WI38 (cell line): Measurements from ENCODE around the gene UBE2H.
A peak's percentile ranks its signal among the peaks of the same experiment; 100 is the strongest.

ENCODE experiments used
- H3K4me3 ChIP-seq: 2 replicates; pipeline ENCODE4 v1.5.1; 2011; ENCODE audit warnings: low read depth, mild to moderate bottlenecking, control low read depth, low read length
- TF ChIP-seq, protein P1 (sequence below): IDR thresholded peaks from 2 replicates; pipeline ENCODE4 v1.5.1; 2012; ENCODE audit warnings: low read depth, mild to moderate bottlenecking, control low read depth, low read length

UBE2H gene

DNA sequence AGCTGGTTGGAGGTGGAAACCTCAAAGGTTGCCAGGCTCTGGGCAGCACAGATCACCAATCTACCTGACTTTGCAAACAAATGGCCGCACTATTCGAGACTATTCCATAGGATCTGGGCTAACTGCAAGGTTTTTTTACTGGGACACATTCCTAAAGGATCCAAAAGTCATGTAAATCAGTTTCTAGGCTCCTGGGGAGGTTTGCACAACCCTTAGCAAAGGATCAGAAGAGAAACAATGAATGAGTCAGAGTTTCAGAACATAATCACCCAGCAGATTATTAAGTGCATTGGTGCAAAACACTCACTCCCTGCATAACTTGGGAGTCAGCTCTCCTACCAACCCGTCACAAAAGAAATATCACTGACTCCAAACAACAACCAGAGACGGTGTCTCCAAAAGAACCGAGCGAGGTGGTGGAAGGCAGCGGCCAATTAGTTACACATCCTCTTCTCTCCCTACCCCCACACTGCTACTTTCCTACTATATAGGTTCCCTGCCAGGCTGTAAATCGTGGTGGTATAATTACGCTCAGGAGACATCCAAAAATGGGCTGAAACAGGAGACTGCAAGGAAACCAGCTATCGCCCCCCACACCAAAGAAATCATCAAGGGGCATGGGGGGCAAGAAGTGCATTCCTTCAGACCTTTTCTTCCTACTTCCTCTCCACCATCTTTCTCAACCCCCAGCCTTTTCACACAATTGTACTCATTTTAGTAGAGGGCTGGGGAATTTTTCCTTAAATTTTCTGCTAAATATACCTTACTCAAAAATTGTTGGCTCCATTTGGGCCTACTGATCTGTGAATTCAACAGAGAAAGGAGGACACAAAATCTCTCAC, 3.2 kb downstream of the UBE2H start:
- TF ChIP-seq, protein P1, sequence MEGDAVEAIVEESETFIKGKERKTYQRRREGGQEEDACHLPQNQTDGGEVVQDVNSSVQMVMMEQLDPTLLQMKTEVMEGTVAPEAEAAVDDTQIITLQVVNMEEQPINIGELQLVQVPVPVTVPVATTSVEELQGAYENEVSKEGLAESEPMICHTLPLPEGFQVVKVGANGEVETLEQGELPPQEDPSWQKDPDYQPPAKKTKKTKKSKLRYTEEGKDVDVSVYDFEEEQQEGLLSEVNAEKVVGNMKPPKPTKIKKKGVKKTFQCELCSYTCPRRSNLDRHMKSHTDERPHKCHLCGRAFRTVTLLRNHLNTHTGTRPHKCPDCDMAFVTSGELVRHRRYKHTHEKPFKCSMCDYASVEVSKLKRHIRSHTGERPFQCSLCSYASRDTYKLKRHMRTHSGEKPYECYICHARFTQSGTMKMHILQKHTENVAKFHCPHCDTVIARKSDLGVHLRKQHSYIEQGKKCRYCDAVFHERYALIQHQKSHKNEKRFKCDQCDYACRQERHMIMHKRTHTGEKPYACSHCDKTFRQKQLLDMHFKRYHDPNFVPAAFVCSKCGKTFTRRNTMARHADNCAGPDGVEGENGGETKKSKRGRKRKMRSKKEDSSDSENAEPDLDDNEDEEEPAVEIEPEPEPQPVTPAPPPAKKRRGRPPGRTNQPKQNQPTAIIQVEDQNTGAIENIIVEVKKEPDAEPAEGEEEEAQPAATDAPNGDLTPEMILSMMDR = no peak
- H3K4me3 ChIP-seq = peak overlapping the region; percentile 97

DNA sequence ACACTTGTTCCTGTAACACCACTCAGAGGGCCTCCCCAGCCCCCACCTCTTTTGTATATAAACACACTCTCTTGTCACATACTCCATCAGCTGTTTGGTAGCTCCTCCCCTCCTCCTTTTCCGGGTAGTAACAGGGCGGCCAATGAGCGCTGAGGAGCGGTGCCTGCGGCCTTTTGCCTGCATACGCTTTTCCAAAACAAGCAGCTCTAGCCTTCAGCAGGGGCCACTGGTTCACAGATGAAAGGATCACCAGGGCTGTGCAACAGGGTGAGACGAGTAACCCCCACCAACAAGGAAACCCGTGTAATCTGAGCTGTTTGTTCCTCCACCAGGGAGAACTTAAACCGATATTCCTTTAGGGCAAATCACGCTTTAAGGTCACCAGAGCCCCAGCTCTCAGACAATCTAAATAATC, 3.9 kb downstream of the UBE2H start:
- TF ChIP-seq, protein P1 = no peak

DNA sequence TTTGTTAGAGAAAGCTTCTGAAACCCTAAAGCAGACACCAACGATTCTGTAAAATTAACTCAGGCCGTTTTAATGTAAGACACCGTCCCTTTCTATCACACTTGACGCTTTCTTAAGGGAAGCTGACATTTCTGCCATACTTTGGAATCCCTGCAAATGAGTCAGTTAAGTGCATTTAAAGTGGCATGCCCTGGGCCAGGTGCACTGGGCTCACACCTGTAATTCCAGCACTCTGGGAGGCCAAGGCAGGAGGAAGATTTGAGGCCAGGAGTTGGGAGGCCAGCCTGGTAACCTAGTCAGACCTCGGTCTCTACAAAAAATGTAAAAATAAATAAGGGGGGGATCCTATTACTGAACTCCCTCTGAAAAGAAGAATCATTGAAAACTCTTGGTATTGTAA, 4.4 kb downstream of the UBE2H start:
- peak overlapping the region; percentile 97 for H3K4me3 ChIP-seq
- TF ChIP-seq, protein P1 = no peak

More for the DNA sequence above, 3.9 kb downstream of the UBE2H start:
- H3K4me3 ChIP-seq = peak overlapping the region; percentile 97

DNA sequence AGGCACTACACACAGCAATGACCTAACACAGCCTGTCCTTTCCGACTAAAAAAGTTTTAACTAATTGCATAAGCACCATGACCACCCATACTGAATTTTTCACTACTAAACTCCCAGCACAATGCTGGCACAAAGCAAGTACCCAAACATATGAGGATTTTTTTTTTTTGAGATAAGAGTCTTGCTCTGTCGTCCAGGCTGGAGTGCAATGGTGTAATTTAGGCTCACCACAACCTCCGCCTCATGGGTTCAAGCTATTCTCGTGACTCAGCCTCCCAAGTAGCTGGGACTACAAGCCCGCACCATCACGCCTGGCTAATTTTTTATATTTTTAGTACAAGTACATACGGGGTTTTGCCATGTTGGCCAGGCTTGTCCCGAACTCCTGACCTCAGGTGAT, 5.1 kb downstream of the UBE2H start:
- no peak overlapping the region for H3K4me3 ChIP-seq
- TF ChIP-seq, protein P1 = no peak

DNA sequence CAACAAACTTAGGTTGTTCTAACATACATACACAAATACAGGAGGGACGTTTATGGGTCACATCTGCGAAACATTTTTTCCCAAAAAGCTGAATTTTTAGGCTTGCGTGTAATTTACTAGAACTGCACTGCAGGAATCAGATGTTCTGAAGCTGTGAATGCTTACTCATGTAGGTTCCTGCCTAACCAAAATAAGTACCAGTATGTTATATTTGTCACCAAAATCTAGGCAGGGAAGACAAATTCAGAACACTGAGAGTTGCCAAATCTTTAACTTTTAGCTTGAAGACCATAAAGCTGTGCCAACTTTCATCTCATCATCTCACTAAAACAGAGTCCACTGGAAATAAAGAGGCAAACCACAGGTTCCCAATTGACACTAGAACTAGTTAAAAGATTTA, 5.7 kb downstream of the UBE2H start:
- TF ChIP-seq, protein P1 = no peak
- H3K4me3 ChIP-seq = no peak overlapping the region

DNA sequence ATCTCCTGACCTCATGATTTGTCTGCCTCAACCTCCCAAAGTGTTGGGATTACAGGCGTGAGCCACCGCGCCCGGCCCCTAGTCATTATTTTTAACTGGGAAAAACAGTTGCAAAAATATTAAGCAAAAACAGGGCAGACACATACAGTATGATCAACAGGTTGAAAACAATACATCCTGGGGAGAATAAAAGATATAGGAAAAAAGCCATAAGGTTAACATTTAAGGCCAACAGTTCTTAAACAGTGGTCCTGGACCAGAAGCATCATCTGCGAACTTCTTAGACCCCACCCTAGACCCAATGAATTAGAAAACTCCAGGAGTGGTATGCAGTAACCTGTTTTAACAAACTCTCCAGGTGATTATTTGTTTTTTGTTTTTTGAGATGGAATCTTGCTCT, 6.5 kb downstream of the UBE2H start:
- H3K4me3 ChIP-seq = no peak overlapping the region
- TF ChIP-seq, protein P1 = no peak

DNA sequence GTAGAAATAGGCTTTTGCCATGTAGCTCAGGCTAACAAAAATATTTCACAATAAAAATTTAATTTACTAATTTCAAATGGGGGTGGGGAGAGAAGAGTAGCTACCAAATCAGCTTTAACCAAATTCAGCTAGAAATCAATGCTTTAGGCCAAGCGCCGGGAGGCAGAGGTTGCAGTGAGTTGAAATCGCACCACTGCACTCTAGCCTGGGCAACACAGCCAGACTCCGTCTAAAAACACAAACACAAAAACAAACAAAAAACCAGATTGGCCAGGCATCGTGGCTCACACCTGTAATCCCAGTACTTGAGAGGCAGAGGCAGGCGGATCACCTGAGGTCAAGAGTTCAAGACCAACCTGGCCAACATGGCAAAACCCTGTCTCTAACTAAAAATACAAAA, 9.4 kb downstream of the UBE2H start:
- TF ChIP-seq, protein P1 = no peak
- H3K4me3 ChIP-seq = no peak overlapping the region
